Body of pancreas (tissue), 4 donors: Measurements from ENCODE around the gene PXDN. TPM values are rescaled to one million over a fixed set of nuclear protein-coding genes. Genes with fewer than 3 reads are reported as not detected.

Experiments
- ATAC-seq: fragments of 150-250 bp; one replicate; pipeline ENCODE4 v1.9.1; 2016
- DNase-seq, 4 donors: peaks; one replicate each; pipeline ENCODE4 v3.0.0-alpha.2; 2019
- H3K27ac ChIP-seq, 4 donors: fragments of 200-600 bp; sonication (generic); 1 replicate in 3 of 4; 2 replicates in 1 of 4; pipeline versions ENCODE4 v1.5.1 to v1.6.1; 2016 to 2019; ENCODE audit warnings: mild to moderate bottlenecking in 1 of 4, mixed read lengths in 1 of 4, moderate library complexity in 1 of 4
- H3K27me3 ChIP-seq, 2 donors: fragments of 200-600 bp; sonication (generic); one replicate each; pipeline ENCODE4 v1.6.0; 2016; ENCODE audit warnings: mild to moderate bottlenecking in 1 of 2
- H3K36me3 ChIP-seq, 2 donors: fragments of 200-600 bp; sonication (generic); replicated peaks in 1 of 2; 2 replicates each; pipeline ENCODE4 v1.5.1; 2016; ENCODE audit warnings: low read depth in 2 of 2; ENCODE audit not compliant: insufficient read depth in 1 of 2
- H3K4me1 ChIP-seq: fragments of 200-600 bp; sonication (generic); one replicate; pipeline ENCODE4 v1.6.0; 2016
- H3K4me3 ChIP-seq, 2 donors: fragments of 200-600 bp; sonication (generic); 1 replicate in 1 of 2; 2 replicates in 1 of 2; pipeline ENCODE4 v1.5.1; 2016 to 2019
- H3K9me3 ChIP-seq, 3 donors: fragments of 200-600 bp; sonication (generic); 1 replicate in 2 of 3; 2 replicates in 1 of 3; pipeline ENCODE4 v1.5.1; 2016
- POLR2A ChIP-seq, 3 donors: fragments of 450-650 bp; IDR thresholded peaks; one replicate each; pipeline ENCODE4 v1.6.1; 2016; ENCODE audit warnings: antibody characterized with exemption in 3 of 3, mild to moderate bottlenecking in 2 of 3
- WGBS, 2 donors: methylation state at CpG; one replicate each; pipeline ENCODE4 v1.1.5; 2017; 5-methylcytosine and 5-hydroxymethylcytosine counted together
- intact Hi-C: fragments of 100-400 bp; cut with DNase I; formaldehyde crosslinking; loops from one replicate; pipeline ENCODE4 v1.15.1; 2023
- total RNA-seq, 2 donors: library from RNA; depleted of rRNA; stranded (reverse); fragments of >200 nt; gene quantifications; one replicate each; pipeline ENCODE4 v1.1.0, GENCODE V29; 2016
- TF ChIP-seq, protein P1 (sequence below), 7 experiments: fragments of 450-650 bp in 4 of 7; fragments of 200-600 bp in 3 of 7; sonication (generic) in 3 of 7; IDR thresholded peaks; one replicate each; pipeline ENCODE4 v1.5.1; 2016 to 2019; ENCODE audit warnings: antibody characterized with exemption in 7 of 7

Gene PXDN
- total RNA-seq, 2 donors from 2014 or later = 7.0 to 41.9 TPM

DNA sequence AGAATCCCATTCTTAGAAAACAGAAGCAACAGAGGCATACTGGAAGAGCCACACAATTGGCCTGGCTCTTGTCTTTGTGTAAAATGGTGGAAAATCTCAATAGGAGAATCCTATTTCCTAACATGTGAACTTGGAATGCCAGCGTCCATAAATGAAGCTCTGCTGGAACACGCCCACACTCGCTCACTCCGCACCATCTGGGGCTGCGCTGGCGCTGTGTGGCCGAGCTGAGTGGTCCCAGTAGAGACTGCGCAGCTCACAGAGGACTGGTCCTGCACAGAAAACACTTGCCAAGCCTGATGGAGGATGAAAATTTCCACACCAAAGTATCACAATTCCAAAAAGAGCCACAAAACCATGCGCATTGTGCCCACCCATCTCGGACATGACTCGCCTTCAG, 56.2 kb downstream of the PXDN start:
- 86 to 92% methylated on average over 11 of the region's 11 CpGs for WGBS, 2 donors
- Histone ChIP-seq H3K9me3 (no peaks in the 10 kb centered on the region), H3K4me1 (no peaks in the 10 kb centered on the region), H3K27me3 (no peaks in the 10 kb centered on the region), H3K36me3 (no peaks in the 10 kb centered on the region), H3K4me3 (no peak overlapping the region), H3K27ac (no peak overlapping the region)
- intact Hi-C loops = no loop called here
- ATAC-seq (no peak), DNase-seq (no peak)
- TF ChIP-seq, protein P1, sequence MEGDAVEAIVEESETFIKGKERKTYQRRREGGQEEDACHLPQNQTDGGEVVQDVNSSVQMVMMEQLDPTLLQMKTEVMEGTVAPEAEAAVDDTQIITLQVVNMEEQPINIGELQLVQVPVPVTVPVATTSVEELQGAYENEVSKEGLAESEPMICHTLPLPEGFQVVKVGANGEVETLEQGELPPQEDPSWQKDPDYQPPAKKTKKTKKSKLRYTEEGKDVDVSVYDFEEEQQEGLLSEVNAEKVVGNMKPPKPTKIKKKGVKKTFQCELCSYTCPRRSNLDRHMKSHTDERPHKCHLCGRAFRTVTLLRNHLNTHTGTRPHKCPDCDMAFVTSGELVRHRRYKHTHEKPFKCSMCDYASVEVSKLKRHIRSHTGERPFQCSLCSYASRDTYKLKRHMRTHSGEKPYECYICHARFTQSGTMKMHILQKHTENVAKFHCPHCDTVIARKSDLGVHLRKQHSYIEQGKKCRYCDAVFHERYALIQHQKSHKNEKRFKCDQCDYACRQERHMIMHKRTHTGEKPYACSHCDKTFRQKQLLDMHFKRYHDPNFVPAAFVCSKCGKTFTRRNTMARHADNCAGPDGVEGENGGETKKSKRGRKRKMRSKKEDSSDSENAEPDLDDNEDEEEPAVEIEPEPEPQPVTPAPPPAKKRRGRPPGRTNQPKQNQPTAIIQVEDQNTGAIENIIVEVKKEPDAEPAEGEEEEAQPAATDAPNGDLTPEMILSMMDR (IDR thresholded peaks at IDR 0.05) = no peak
- no peak for TF ChIP-seq POLR2A (IDR thresholded peaks at IDR 0.05)

DNA sequence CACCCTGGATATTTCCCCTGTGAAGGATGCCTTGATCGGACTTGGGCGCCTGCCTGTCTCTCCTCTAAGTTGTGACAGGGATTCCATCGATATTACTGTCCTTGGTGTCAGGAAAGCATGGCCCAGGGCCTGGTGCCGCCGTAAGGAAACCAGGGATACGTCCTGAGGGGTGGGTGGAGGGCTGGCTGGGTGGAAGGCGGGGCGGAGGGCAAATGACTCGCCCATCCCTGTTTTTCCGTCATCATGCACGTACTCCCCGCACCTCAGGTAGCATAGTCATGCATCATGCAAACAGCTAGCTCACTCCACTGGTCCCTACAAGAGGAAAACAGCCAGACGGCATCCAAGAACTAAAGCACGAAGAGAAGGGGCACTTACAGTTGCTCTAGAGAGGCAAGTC, 57.1 kb downstream of the PXDN start:
- no peaks in the 10 kb centered on the region for H3K27me3 ChIP-seq
- WGBS, 2 donors = 78 to 83% methylated on average over 14 of the region's 14 CpGs
- ATAC-seq = no peak
- H3K9me3 ChIP-seq = no peaks in the 10 kb centered on the region
- intact Hi-C loops = no loop called here
- no peaks in the 10 kb centered on the region for H3K4me1 ChIP-seq
- no peak for DNase-seq
- H3K4me3 ChIP-seq = no peak overlapping the region
- H3K27ac ChIP-seq = no peak overlapping the region
- no peak for TF ChIP-seq POLR2A (IDR thresholded peaks at IDR 0.05)
- TF ChIP-seq, protein P1 (IDR thresholded peaks at IDR 0.05) = no peak
- no peaks in the 10 kb centered on the region for H3K36me3 ChIP-seq

DNA sequence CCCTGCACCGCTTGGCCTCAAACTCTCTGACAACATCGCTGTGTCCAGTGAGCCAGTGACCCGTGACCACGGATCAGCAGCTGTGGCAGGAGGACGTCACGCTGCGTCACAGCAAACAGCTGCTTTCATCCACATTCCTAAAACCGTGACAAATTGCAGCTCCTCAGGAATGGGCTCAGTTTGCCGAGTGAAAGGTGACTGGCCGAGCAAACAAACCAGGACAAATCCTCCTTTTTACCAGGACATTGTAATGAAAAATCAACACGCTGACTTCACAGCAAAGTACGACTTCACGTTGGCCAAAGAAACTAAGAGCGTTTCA, 57.6 kb downstream of the PXDN start:
- H3K4me3 ChIP-seq = no peak overlapping the region
- intact Hi-C loops = no loop called here
- ATAC-seq (no peak), DNase-seq (no peak)
- no peaks in the 10 kb centered on the region for H3K27me3 ChIP-seq
- no peak overlapping the region for H3K27ac ChIP-seq
- H3K4me1 ChIP-seq = no peaks in the 10 kb centered on the region
- no peaks in the 10 kb centered on the region for H3K9me3 ChIP-seq
- no peak for TF ChIP-seq POLR2A (IDR thresholded peaks at IDR 0.05)
- TF ChIP-seq, protein P1 (IDR thresholded peaks at IDR 0.05) = no peak
- H3K36me3 ChIP-seq = no peaks in the 10 kb centered on the region
- WGBS, 2 donors = 69 to 76% methylated on average over 14 of the region's 14 CpGs

DNA sequence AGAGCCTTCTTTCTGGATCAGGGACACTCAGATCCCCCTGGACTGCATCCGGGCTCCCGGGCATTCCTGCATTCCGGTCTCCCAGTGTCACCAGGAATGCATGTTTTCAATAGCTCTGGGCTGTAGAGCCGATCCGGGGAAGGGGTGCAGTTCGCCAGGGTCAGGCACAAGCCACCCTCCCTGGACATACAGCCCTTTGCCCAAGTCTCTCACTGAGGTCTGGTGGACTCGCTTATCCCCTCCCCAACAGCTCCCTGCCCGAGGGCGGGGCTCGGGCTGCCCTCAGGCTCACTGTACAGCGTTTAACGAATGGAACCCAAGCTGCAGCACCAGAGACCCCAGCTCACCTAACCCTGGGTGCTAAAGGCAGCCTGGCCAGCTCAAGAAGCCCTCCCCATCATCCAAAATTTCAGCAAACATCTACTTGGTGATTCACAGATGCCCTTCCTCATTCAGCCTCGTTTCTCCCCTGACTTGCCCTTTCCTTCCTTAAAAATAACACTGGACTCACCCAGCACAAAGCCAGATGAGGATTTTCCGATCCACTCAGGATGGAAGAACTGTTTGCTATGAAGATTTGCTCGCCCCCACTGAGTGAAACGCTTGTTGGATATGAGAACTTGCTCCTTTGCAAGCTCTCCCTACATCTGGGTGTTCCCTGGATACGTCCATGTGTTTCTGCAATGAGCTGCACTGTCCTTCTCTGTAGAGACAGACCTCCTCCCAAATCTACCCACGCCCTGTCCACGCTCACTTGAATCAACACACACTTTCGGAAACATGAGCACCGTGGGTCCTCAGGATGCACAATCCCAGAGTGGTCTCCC, 58.1 kb downstream of the PXDN start:
- no peak overlapping the region for H3K4me3 ChIP-seq
- no peaks in the 10 kb centered on the region for H3K9me3 ChIP-seq
- intact Hi-C loops = no loop called here
- 60 to 69% methylated on average over 21 of the region's 21 CpGs for WGBS, 2 donors
- H3K36me3 ChIP-seq = no peaks in the 10 kb centered on the region
- DNase-seq = no peak
- no peak overlapping the region for H3K27ac ChIP-seq
- no peaks in the 10 kb centered on the region for H3K4me1 ChIP-seq
- no peak for TF ChIP-seq POLR2A (IDR thresholded peaks at IDR 0.05)
- TF ChIP-seq, protein P1 (IDR thresholded peaks at IDR 0.05) = no peak
- ATAC-seq = no peak
- H3K27me3 ChIP-seq = no peaks in the 10 kb centered on the region
